Spinal cord (tissue), 10 donors: Measurements from ENCODE around the gene PARM1. TPM values are rescaled to one million over a fixed set of nuclear protein-coding genes. Genes with fewer than 3 reads are reported as not detected.

ENCODE experiments used
- DNase-seq, 6 donors: peaks; one replicate each; pipeline versions ENCODE4 v3.0.0 to v3.0.0-alpha.2; 2013 to 2015; ENCODE audit warnings: low spot score in 6 of 6, low read depth in 4 of 6
- H3K27ac ChIP-seq: one replicate; pipeline ENCODE4 v1.5.1; 2013; ENCODE audit warnings: low read depth, low read length, control low read depth
- H3K27me3 ChIP-seq: one replicate; pipeline ENCODE4 v1.6.1; 2013; ENCODE audit warnings: low read length; ENCODE audit not compliant: control insufficient read depth, insufficient read depth
- H3K36me3 ChIP-seq: one replicate; pipeline ENCODE4 v1.6.1; 2013; ENCODE audit warnings: low read length; ENCODE audit not compliant: control insufficient read depth, insufficient read depth
- H3K4me1 ChIP-seq: one replicate; pipeline ENCODE4 v1.6.1; 2013; ENCODE audit warnings: low read length; ENCODE audit not compliant: control insufficient read depth, insufficient read depth
- H3K4me3 ChIP-seq: one replicate; pipeline ENCODE4 v1.5.1; 2013; ENCODE audit warnings: low read depth, low read length, control low read depth
- H3K9me3 ChIP-seq: one replicate; pipeline ENCODE4 v1.6.1; 2013; ENCODE audit warnings: low read length; ENCODE audit not compliant: control insufficient read depth, insufficient read depth
- WGBS: methylation state at CpG from one replicate; pipeline ENCODE4 v1.1.5; 2013; ENCODE audit warnings: missing lambda C conversion rate; ENCODE audit not compliant: insufficient coverage; 5-methylcytosine and 5-hydroxymethylcytosine counted together
- polyA plus RNA-seq, 2 donors: library from polyadenylated mRNA; unstranded; fragments of 120-200 nt; gene quantifications; one replicate each; pipeline ENCODE4 v1.2.1, GENCODE V29; 2013; ENCODE audit not compliant: insufficient read length in 2 of 2
- total RNA-seq, 2 donors: library from RNA; depleted of rRNA in 1 of 2; stranded (reverse); fragments of 120-200 nt in 1 of 2; fragments of >200 nt in 1 of 2; gene quantifications; one replicate each; pipeline versions ENCODE4 v1.2.3 to v1.2.4, GENCODE V29; 2013 to 2014
- donor health status: healthy.

PARM1 gene
- total and polyA plus RNA-seq, 4 donors: 12.2 to 31.2 (median 15.6) TPM

DNA sequence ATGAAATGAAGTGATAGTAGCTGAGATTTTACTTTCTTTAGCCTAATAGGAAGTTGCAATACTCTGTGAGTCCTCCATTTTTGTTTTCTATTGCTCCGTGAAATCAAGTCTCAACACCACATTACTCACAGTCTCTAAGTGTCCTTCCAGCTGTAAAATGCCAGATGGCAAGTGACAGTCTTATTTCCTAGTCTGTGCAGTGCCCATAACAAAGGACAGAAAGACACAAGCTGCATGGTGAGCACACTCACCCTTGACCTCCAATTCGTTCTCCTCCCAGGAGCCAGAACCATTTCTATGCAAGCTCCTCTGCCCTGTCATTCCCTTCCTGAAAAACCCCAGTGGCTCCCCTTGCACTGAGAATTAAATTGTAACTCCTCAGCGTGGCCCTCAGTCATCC, 101.6 kb downstream of the PARM1 start:
- Histone ChIP-seq H3K4me3 (no peak overlapping the region), H3K4me1 (no peaks in the 10 kb centered on the region), H3K27me3 (no peaks in the 10 kb centered on the region), H3K27ac (no peak overlapping the region), H3K9me3 (no peaks in the 10 kb centered on the region), H3K36me3 (no peaks in the 10 kb centered on the region)
- DNase-seq: peak in 2 of 6 donors; percentile 11 to 20
- WGBS: 19% methylated on average over 3 of the region's 3 CpGs

DNA sequence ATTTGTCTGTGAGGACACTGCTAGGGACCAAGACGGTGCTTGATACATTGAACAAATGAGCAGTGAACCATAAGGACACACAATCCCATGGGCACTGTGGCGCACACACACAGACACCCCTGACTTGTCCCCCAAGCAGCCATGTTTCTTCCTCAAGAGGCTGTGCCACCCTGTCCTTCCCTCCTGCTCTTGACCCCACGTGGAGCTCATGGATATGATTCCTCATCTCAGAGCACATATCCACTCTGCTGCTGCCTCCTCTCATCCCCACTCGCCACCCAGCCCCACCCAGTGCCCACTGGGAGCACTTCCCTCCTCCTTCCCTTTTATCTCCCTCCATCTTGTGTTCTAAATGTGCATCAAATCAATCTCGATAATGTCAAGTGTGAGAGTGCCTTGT, 102.4 kb downstream of the PARM1 start:
- Histone ChIP-seq H3K27me3 (no peaks in the 10 kb centered on the region), H3K4me1 (no peaks in the 10 kb centered on the region), H3K27ac (no peak overlapping the region), H3K4me3 (no peak overlapping the region), H3K9me3 (no peaks in the 10 kb centered on the region), H3K36me3 (no peaks in the 10 kb centered on the region)
- 87% methylated on average over 4 of the region's 5 CpGs for WGBS
- no peak for DNase-seq

DNA sequence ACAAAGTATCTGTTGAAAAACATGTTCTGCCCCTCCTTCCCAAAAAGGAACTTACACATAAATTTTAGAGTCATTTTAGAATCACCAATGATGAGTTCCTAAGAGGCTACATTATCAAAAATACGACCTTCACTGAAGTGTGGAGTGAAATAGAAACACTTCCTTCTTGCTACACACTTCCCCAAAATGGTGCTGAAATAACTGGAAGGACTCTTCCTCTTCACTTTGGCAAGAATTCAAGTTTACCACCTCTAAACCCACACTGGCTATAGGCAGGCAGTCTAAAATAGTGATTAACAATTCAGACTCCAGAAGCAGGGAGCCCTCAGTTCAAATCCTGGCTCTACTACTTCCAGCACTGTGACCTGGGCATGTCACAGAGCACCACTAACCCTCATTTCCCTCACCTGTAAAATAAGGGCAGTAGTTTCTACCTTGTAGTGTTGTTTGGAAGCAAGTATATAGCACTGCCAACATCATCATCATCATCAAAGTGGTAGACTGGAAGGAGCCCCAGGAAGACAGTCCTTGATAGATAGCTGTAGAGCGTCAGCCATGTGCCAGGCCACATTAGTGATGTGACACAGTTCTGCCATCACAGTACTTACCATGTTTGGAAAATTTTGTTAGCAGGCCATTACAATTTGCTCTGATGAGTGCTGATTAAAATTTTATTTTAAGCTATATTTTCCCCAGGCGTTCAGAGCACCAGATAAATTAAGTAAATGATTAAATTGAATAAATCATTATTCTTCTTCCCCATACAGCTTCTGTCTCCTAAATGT, 103.3 kb downstream of the PARM1 start:
- no peaks in the 10 kb centered on the region for H3K27me3 ChIP-seq
- no peaks in the 10 kb centered on the region for H3K36me3 ChIP-seq
- no peak overlapping the region for H3K4me3 ChIP-seq
- DNase-seq: no peak
- H3K9me3 ChIP-seq: no peaks in the 10 kb centered on the region
- no CpG with 5 or more reads among the region's 3 CpGs for WGBS
- H3K4me1 ChIP-seq: no peaks in the 10 kb centered on the region
- H3K27ac ChIP-seq: no peak overlapping the region

DNA sequence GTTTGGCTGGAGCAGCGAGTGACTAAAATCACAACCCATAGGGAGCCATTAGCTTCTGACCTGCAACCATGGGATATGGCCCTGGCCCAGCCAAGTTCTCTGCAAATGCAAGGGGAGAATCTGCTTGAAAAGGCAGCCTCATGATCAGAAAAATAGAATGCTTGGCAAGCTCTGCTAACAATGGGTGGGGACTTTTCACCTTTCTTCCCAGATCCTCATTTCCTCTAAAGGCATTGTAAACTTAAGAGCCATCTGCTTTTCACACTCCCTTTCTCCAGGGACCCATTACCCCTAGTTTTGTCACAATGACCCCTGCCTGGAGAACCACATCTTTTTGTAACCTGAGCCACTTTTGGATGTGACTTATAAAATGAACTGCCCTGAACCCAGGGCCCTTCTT, 104.3 kb downstream of the PARM1 start:
- Histone ChIP-seq H3K36me3 (no peaks in the 10 kb centered on the region), H3K9me3 (no peaks in the 10 kb centered on the region)
- DNase-seq: peak in 2 of 6 donors; percentile 7 to 72

DNA sequence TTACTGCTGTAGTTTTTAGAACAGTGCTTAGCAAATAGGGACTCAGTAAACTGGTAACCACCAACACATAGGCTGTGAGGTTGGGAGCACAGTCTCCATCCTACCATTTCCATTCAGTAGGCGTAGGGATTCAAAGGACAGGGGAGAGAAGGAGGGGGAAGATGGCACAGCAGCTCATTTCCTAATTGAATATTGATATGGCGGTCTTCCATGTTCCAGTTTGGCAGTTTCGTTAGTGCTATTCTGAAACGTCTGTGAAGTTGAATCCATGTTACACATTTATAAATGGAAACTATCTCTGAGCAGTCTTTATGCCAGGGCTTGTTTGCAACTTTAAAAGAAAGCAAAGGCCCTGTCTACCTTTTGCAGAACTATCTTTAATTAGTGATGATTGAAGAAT, 105.5 kb downstream of the PARM1 start:
- Histone ChIP-seq H3K27me3 (no peaks in the 10 kb centered on the region), H3K4me1 (no peaks in the 10 kb centered on the region), H3K27ac (no peak overlapping the region), H3K9me3 (no peaks in the 10 kb centered on the region), H3K36me3 (no peaks in the 10 kb centered on the region), H3K4me3 (no peak overlapping the region)
- WGBS: no CpG with 5 or more reads among the region's 4 CpGs
- peak in 1 of 6 donors; percentile 84 for DNase-seq

More for the DNA sequence above, 104.3 kb downstream of the PARM1 start:
- 63% methylated on average over 1 of the region's 1 CpG for WGBS
- H3K27ac ChIP-seq: no peak overlapping the region
- H3K27me3 ChIP-seq: no peaks in the 10 kb centered on the region
- H3K4me1 ChIP-seq: no peaks in the 10 kb centered on the region
- no peak overlapping the region for H3K4me3 ChIP-seq

DNA sequence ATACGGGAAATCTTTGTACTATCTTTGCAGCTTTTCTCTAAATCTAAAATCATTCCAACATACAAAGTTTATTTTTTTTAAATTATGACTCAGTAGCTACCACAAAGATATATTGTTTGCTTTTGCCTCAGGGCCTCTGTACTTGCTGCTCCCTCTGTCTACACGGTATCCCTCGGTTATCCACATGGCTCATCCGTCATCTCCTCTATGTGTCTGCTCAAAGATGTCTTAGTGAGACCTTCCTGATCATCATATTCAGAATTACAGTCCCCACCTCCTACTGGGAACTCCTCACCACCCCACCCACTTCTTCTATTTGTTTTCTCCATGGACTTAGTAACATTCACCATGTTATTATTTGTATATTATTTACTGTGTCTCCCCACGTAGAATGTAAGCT, 107.8 kb downstream of the PARM1 start:
- WGBS: 100% methylated on average over 2 of the region's 5 CpGs
- H3K27ac ChIP-seq: no peak overlapping the region
- DNase-seq: no peak

DNA sequence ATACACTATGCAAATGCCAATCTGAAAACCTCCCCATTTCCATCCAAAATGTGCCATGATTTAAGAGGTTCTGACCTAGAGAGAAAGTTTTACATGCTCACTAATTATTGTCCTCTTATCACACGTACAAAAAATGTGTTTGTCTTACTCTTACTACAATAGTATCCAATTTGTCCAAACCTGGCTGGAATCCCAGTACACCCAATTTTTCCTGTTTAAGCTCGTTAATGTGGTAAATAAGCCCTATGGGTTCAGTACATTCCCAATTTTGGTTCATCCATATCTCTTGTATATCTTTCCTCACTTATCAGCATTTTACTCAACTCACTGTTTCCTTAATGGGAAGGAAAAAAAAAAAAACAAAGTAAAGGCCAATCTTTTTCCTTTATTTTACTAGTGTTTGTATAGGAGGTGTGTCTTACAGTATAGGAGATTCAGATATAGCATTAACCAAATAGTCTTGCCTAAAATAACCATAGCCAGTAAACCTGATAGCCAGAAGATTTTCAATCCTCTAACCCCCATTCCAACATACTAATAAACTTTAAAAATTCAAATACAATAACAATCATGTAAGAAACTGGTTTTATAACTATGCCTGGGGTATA, 109.8 kb downstream of the PARM1 start:
- no peaks in the 10 kb centered on the region for H3K36me3 ChIP-seq
- no peak for DNase-seq
- 67% methylated on average over 1 of the region's 2 CpGs for WGBS
- no peak overlapping the region for H3K4me3 ChIP-seq
- no peaks in the 10 kb centered on the region for H3K9me3 ChIP-seq
- no peaks in the 10 kb centered on the region for H3K27me3 ChIP-seq
- no peak overlapping the region for H3K27ac ChIP-seq
- H3K4me1 ChIP-seq: no peaks in the 10 kb centered on the region

More for the DNA sequence above, 107.8 kb downstream of the PARM1 start:
- H3K4me3 ChIP-seq: no peak overlapping the region
- no peaks in the 10 kb centered on the region for H3K9me3 ChIP-seq
- no peaks in the 10 kb centered on the region for H3K36me3 ChIP-seq
- no peaks in the 10 kb centered on the region for H3K4me1 ChIP-seq
- H3K27me3 ChIP-seq: no peaks in the 10 kb centered on the region

DNA sequence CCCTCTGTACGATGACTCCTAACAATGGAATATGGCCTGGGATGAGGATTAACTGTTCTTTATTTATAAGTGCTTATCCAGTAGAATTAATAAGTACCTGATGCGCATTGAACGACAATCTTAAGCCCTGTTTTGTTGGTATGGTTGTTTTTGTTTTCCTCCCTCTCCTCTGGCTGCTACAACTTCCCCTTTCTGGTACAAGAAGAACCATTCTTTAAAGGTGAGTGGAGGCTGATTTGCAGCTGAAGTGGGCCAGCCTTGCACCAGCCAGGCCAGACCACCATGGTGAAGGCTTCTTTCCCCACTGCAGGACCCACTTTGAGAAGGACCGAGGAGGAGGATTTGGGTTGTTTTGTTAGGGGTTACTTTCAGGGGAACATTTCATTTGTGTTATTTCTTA, 113.3 kb downstream of the PARM1 start:
- WGBS: no CpG with 5 or more reads among the region's 4 CpGs
- H3K36me3 ChIP-seq: no peaks in the 10 kb centered on the region
- no peaks in the 10 kb centered on the region for H3K27me3 ChIP-seq
- no peaks in the 10 kb centered on the region for H3K9me3 ChIP-seq
- no peak overlapping the region for H3K27ac ChIP-seq
- H3K4me1 ChIP-seq: no peaks in the 10 kb centered on the region
- H3K4me3 ChIP-seq: no peak overlapping the region
- no peak for DNase-seq

GRCh38 chr4:75046641-75047040, 113.7 kb downstream of the PARM1 start:
- no CpG with 5 or more reads among the region's 2 CpGs for WGBS
- Histone ChIP-seq H3K36me3 (no peaks in the 10 kb centered on the region), H3K4me1 (no peaks in the 10 kb centered on the region), H3K27me3 (no peaks in the 10 kb centered on the region), H3K4me3 (no peak overlapping the region), H3K27ac (no peak overlapping the region), H3K9me3 (no peaks in the 10 kb centered on the region)
- no peak for DNase-seq
